PFSK-1 (cell line): ENCODE data around the gene TMEM53.

ENCODE experiments used
- FOXP2 ChIP-seq: optimal IDR thresholded peaks from 2 replicates; pipeline ENCODE3; 2011; ENCODE audit warnings: borderline replicate concordance, control low read depth, inconsistent platforms; ENCODE audit not compliant: insufficient read depth; ENCODE audit errors: extremely low read length, extremely low read depth
- POLR2AphosphoS5 ChIP-seq: IDR thresholded peaks from 2 replicates; pipeline ENCODE4 v1.6.1; 2012; ENCODE audit warnings: low read depth, mild to moderate bottlenecking, control low read depth, low read length, moderate library complexity
- REST ChIP-seq, 2 experiments: IDR thresholded peaks; 2 replicates each; pipeline versions ENCODE4 v1.6.1 to v1.8.0; 2011 to 2012; ENCODE audit warnings: low read depth in 2 of 2, low read length in 2 of 2, control low read depth in 1 of 2, inconsistent platforms in 1 of 2, mild to moderate bottlenecking in 1 of 2, moderate library complexity in 1 of 2; ENCODE audit not compliant: insufficient read depth in 1 of 2
- SIN3A ChIP-seq: IDR thresholded peaks from 2 replicates; pipeline ENCODE4 v1.6.1; 2012; ENCODE audit warnings: mild to moderate bottlenecking, low read length, moderate library complexity, borderline replicate concordance; ENCODE audit not compliant: insufficient read depth
- TAF1 ChIP-seq: IDR thresholded peaks from 2 replicates; pipeline ENCODE4 v1.6.1; 2012; ENCODE audit warnings: low read length, control low read depth, borderline replicate concordance; ENCODE audit not compliant: insufficient read depth

GRCh38 chr1:44611866-44612265, 62.4 kb downstream of the TMEM53 start:
- no peak for TF ChIP-seq POLR2AphosphoS5
- TF ChIP-seq SIN3A = no peak
- no peak for TF ChIP-seq REST (IDR thresholded peaks at IDR 0.05; ENCODE audit: insufficient read depth in 1 of 2, low read depth in 2 of 2, low read length in 2 of 2)
- no peak for TF ChIP-seq TAF1
- no peak for TF ChIP-seq FOXP2
